Tibial artery (tissue), 4 donors: ENCODE data around the gene KIF26A.

ENCODE experiments used
- DNase-seq, 2 donors: peaks; one replicate each; pipeline ENCODE4 v3.0.0-alpha.2; 2019
- H3K27ac ChIP-seq, 2 donors: fragments of 200-600 bp; sonication (generic) in 1 of 2; 1 replicate in 1 of 2; 2 replicates in 1 of 2; pipeline ENCODE4 v1.5.1; 2018 to 2019; ENCODE audit warnings: mild to moderate bottlenecking in 1 of 2
- H3K27me3 ChIP-seq, 2 donors: fragments of 200-600 bp; sonication (generic) in 1 of 2; one replicate each; pipeline versions ENCODE4 v1.5.1 to v1.6.0; 2016 to 2019
- H3K36me3 ChIP-seq, 3 donors: fragments of 200-600 bp; sonication (generic) in 2 of 3; one replicate each; pipeline ENCODE4 v1.5.1; 2016 to 2019; ENCODE audit warnings: mild to moderate bottlenecking in 2 of 3
- H3K4me1 ChIP-seq, 4 donors: fragments of 200-600 bp; sonication (generic) in 2 of 4; 1 replicate in 3 of 4; 2 replicates in 1 of 4; pipeline ENCODE4 v1.5.1; 2016 to 2019
- H3K4me3 ChIP-seq, 2 donors: fragments of 200-600 bp; sonication (generic) in 1 of 2; 1 replicate in 1 of 2; 2 replicates in 1 of 2; pipeline ENCODE4 v1.5.1; 2018 to 2019; ENCODE audit warnings: mild to moderate bottlenecking in 2 of 2
- H3K9me3 ChIP-seq, 3 donors: fragments of 200-600 bp; sonication (generic) in 1 of 3; one replicate each; pipeline ENCODE4 v1.5.1; 2016 to 2019
- CTCF ChIP-seq, 2 experiments: fragments of 200-600 bp in 1 of 2; fragments of 450-650 bp in 1 of 2; IDR thresholded peaks; one replicate each; pipeline ENCODE4 v1.5.1; 2017 to 2019; ENCODE audit warnings: antibody characterized with exemption in 2 of 2, mild to moderate bottlenecking in 1 of 2, moderate library complexity in 1 of 2
- intact Hi-C: fragments of 100-400 bp; cut with DNase I; formaldehyde crosslinking; loops from one replicate; pipeline ENCODE4 v1.15.0; 2023; ENCODE audit warnings: low total_unique reads

KIF26A gene

GRCh38 chr14:104184506-104184905 lies 46.1 kb downstream of the KIF26A start:
- no peaks in the 10 kb centered on the region for H3K9me3 ChIP-seq
- H3K36me3 ChIP-seq, result no peaks in the 10 kb centered on the region
- peaks cover 0 to 62% of the 10 kb centered on the region in 2 donors for H3K27me3 ChIP-seq
- no peaks in the 10 kb centered on the region for H3K4me1 ChIP-seq
- DNase-seq, result no peak
- no peak overlapping the region for H3K27ac ChIP-seq
- intact Hi-C loops, result no loop called here
- H3K4me3 ChIP-seq, result no peak overlapping the region
- no peak for TF ChIP-seq CTCF (IDR thresholded peaks at IDR 0.05)

- peaks cover 0 to 59% of the 10 kb centered on the region in 2 donors for H3K27me3 ChIP-seq
- no peaks in the 10 kb centered on the region for H3K36me3 ChIP-seq
- intact Hi-C loops, result no loop called here
- DNase-seq, result no peak
- H3K4me1 ChIP-seq, result no peaks in the 10 kb centered on the region
- no peak overlapping the region for H3K4me3 ChIP-seq
- TF ChIP-seq CTCF (IDR thresholded peaks at IDR 0.05), result no peak
- no peak overlapping the region for H3K27ac ChIP-seq
- no peaks in the 10 kb centered on the region for H3K9me3 ChIP-seq
Measured at GRCh38 chr14:104184911-104185499, 46.6 kb downstream of the KIF26A start.

- Histone ChIP-seq H3K27me3 (peaks cover 0 to 62% of the 10 kb centered on the region in 2 donors), H3K27ac (no peak overlapping the region), H3K36me3 (no peaks in the 10 kb centered on the region), H3K9me3 (no peaks in the 10 kb centered on the region), H3K4me3 (no peak overlapping the region), H3K4me1 (no peaks in the 10 kb centered on the region)
- DNase-seq, result no peak
- no peak for TF ChIP-seq CTCF (IDR thresholded peaks at IDR 0.05)
- intact Hi-C loops, result no loop called here
Measured at GRCh38 chr14:104185916-104186495, 47.6 kb downstream of the KIF26A start.

GRCh38 chr14:104186575-104186974 lies 48.2 kb downstream of the KIF26A start:
- no peak overlapping the region for H3K27ac ChIP-seq
- no peaks in the 10 kb centered on the region for H3K9me3 ChIP-seq
- no peak for DNase-seq
- intact Hi-C loops, result no loop called here
- peaks cover 0 to 66% of the 10 kb centered on the region in 2 donors for H3K27me3 ChIP-seq
- no peaks in the 10 kb centered on the region for H3K36me3 ChIP-seq
- no peak for TF ChIP-seq CTCF (IDR thresholded peaks at IDR 0.05)
- H3K4me1 ChIP-seq, result no peaks in the 10 kb centered on the region
- H3K4me3 ChIP-seq, result no peak overlapping the region

- Histone ChIP-seq H3K4me3 (no peak overlapping the region), H3K9me3 (no peaks in the 10 kb centered on the region), H3K27ac (no peak overlapping the region), H3K27me3 (peaks cover 0 to 66% of the 10 kb centered on the region in 2 donors), H3K4me1 (no peaks in the 10 kb centered on the region), H3K36me3 (no peaks in the 10 kb centered on the region)
- TF ChIP-seq CTCF (IDR thresholded peaks at IDR 0.05), result no peak
- no peak for DNase-seq
- intact Hi-C loops, result no loop called here
Measured at GRCh38 chr14:104187121-104187889, 48.9 kb downstream of the KIF26A start.
